ENCODE measurements around the gene RPL36.

- TF ChIP-seq CTCF (IDR thresholded peaks at IDR 0.05), result no peak
- no peak for TF ChIP-seq POLR2AphosphoS5 (IDR thresholded peaks at IDR 0.05)
Observed at GRCh38 chr19:5674714-5675113, 15.4 kb upstream of the RPL36 start.

Measured in sigmoid colon (tissue), 4 donors.